ENCODE measurements around the gene C1S.
"Not testable (repeated sequence)": the region's sequence is repeated elsewhere in the genome, so short reads cannot be mapped to it uniquely, and the experiment has no call there.

C1S gene

GRCh38 chr12:7060353-7060954 lies at the start of gene C1S:
Gene C1S, plus strand, starts transcription at chr12:7060718. Its CDS starts 1,195 bp downstream, at chr12:7061913.
- no peaks in the 10 kb centered on the region for H3K4me1 ChIP-seq
- H3K9me3 ChIP-seq: no peaks in the 10 kb centered on the region
- peak in 1 of 2 experiments; percentile 24 for DNase-seq (ENCODE audit: low spot score in 2 of 2)
- in situ Hi-C loops (cut with MboI; ENCODE audit: low sequenced_read_pairs): no loop called here
- H3K4me3 ChIP-seq: no peak within 1 kb of the TSS
- H3K27me3 ChIP-seq (ENCODE audit: low read depth): no peaks in the 10 kb centered on the region
- H3K36me3 ChIP-seq (replicated peaks): no peaks in the 10 kb centered on the region

GRCh38 chr12:7011398-7011797 lies 49.1 kb upstream of the C1S start:
- in situ Hi-C loops (cut with MboI; ENCODE audit: low sequenced_read_pairs); H3K36me3 ChIP-seq (replicated peaks); H3K4me1 ChIP-seq; H3K9me3 ChIP-seq; DNase-seq (ENCODE audit: low spot score in 2 of 2); H3K4me3 ChIP-seq; H3K27me3 ChIP-seq (ENCODE audit: low read depth): not testable (repeated sequence)

- H3K36me3 ChIP-seq (replicated peaks): peaks cover 4% of the 10 kb centered on the region; the same call in 1 of the 2 replicates
- in situ Hi-C loops (cut with MboI; ENCODE audit: low sequenced_read_pairs): no loop called here
- H3K4me3 ChIP-seq: no peak overlapping the region
- DNase-seq (ENCODE audit: low spot score in 2 of 2): no peak
- no peaks in the 10 kb centered on the region for H3K9me3 ChIP-seq
- no peaks in the 10 kb centered on the region for H3K27me3 ChIP-seq (ENCODE audit: low read depth)
- peaks cover 6% of the 10 kb centered on the region for H3K4me1 ChIP-seq
These were observed 48.4 kb upstream of the C1S start for GRCh38 chr12:7012024-7012607.

DNA sequence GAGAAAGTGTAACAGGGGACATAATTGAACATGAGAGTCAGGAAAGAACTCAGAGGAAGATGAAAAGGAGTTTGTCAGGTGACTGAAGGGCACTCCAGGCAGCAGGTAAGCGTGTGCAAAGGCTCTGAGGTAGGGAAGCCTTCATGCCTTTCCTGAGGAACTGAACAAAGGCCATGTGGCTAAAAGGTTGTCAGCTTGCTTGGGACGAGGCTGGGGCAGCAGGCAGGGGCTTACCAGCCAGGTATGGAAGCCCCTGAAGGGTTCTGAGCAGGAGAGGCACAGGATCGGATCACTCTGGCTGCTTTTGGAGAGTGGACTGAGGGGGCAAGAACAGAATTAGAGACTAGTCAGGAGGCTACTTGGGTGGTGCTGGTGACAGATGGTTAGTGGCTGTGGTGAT lies 47.4 kb upstream of the C1S start:
- Histone ChIP-seq H3K9me3 (no peaks in the 10 kb centered on the region), H3K36me3 (replicated peaks) (peaks cover 4% of the 10 kb centered on the region; the same call in 1 of the 2 replicates), H3K4me1 (peaks cover 9% of the 10 kb centered on the region), H3K27me3 (ENCODE audit: low read depth) (no peaks in the 10 kb centered on the region), H3K4me3 (no peak overlapping the region)
- no peak for DNase-seq (ENCODE audit: low spot score in 2 of 2)
- in situ Hi-C loops (cut with MboI; ENCODE audit: low sequenced_read_pairs): no loop called here

- in situ Hi-C loops (cut with MboI; ENCODE audit: low sequenced_read_pairs): no loop called here
- DNase-seq (ENCODE audit: low spot score in 2 of 2): no peak
- Histone ChIP-seq H3K27me3 (ENCODE audit: low read depth) (no peaks in the 10 kb centered on the region), H3K4me1 (peaks cover 18% of the 10 kb centered on the region), H3K9me3 (no peaks in the 10 kb centered on the region), H3K36me3 (replicated peaks) (no peaks in the 10 kb centered on the region), H3K4me3 (no peak overlapping the region)
These were observed 44.8 kb upstream of the C1S start for GRCh38 chr12:7015555-7016370.

DNA sequence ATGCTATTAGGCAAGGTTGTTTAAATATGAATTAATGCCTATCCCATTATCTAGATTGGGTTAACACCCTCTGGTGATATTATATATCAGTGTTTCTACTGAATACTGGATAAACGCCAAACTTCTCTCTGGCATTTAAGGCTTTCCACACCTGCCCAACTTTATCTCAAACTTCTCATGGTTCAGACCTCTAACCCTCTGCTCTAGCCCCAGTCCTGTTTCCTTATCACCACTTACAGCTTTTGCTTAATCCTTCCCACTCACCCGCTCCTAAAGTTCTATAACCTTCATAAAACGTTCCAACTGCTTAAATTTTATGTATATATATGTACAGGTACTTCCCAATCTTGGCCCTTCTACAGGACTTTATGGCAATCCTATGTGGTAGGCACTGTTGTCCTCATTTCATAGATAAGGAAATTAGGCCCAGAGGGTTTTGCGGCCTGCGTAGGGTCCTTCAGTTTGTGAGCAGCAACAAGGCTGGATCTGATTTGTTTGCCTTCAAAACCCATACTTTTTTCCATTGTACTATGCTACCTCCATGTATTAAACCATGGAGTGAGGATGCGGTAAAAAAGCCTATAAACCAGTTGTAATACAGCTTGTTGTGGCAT lies 43.5 kb upstream of the C1S start:
- in situ Hi-C loops (cut with MboI; ENCODE audit: low sequenced_read_pairs): no loop called here
- Histone ChIP-seq H3K9me3 (no peaks in the 10 kb centered on the region), H3K4me1 (peaks cover 18% of the 10 kb centered on the region), H3K4me3 (peak overlapping the region; percentile 90), H3K27me3 (ENCODE audit: low read depth) (no peaks in the 10 kb centered on the region), H3K36me3 (replicated peaks) (no peaks in the 10 kb centered on the region)
- no peak for DNase-seq (ENCODE audit: low spot score in 2 of 2)

DNA sequence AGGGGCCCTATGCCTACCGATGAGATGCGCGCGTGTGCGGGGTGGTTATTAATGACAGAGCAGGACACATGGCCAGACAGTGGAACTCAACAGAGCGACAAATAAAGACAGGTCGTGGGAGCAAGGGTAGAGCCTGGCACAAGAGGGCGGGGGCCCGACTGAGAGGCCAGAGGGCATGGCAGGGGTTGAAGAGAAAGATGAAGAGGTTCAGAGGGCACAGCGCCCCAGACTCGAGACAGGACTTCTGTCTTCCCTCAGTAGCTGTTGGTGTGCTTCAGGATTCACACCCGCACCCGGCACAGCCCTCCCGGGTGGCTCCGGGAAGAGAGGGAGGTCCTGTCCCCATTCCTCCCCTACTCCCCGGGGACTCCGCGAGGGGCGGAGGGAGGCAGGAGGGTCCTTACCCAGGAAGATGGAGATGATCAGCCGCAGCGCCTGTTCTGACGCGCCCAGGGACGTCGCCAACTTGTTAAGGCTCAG lies 42.6 kb upstream of the C1S start:
- H3K4me1 ChIP-seq: peaks cover 18% of the 10 kb centered on the region
- H3K36me3 ChIP-seq (replicated peaks): no peaks in the 10 kb centered on the region
- peak overlapping the region; percentile 90 for H3K4me3 ChIP-seq
- H3K9me3 ChIP-seq: no peaks in the 10 kb centered on the region
- in situ Hi-C loops (cut with MboI; ENCODE audit: low sequenced_read_pairs): no loop called here
- no peaks in the 10 kb centered on the region for H3K27me3 ChIP-seq (ENCODE audit: low read depth)
- DNase-seq (ENCODE audit: low spot score in 2 of 2): peak; percentile 59 to 85

GRCh38 chr12:7018350-7019042 lies 42.0 kb upstream of the C1S start, which contains the start of gene LPCAT3:
Gene LPCAT3, minus strand, starts transcription at chr12:7018476. Its CDS starts 52 bp downstream, at chr12:7018424.
- H3K9me3 ChIP-seq: no peaks in the 10 kb centered on the region
- peak within 1 kb of the TSS; percentile 90 for H3K4me3 ChIP-seq
- in situ Hi-C loops (cut with MboI; ENCODE audit: low sequenced_read_pairs): no loop called here
- no peaks in the 10 kb centered on the region for H3K27me3 ChIP-seq (ENCODE audit: low read depth)
- H3K4me1 ChIP-seq: peaks cover 18% of the 10 kb centered on the region
- DNase-seq (ENCODE audit: low spot score in 2 of 2): peak; percentile 90 to 97
- H3K36me3 ChIP-seq (replicated peaks): no peaks in the 10 kb centered on the region

DNA sequence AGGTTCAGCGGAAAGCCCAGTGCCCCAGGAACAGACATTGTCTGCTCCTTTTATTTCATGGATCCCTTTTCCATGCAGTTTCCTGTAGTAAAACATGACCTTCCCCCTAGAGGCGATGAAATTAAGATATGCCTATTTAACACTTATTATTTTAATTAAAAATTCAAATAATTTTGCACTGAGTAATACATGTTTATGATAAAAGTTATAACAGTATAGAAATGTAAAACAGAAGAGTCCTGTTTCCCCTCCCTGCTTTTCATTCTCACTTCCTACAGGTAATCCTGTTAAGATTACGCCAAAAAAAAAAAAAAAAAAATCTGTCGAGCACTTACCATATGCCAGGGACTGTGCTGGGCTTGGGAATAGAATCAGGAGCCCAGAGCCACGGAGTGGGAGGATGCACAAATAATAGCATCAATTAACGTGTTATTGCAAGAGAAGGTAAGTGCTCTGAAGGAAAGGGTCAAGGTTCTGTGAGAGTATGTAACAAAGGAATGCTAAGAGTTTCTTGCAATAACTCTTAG lies 41.4 kb upstream of the C1S start:
- peak overlapping the region; percentile 90 for H3K4me3 ChIP-seq
- no peaks in the 10 kb centered on the region for H3K27me3 ChIP-seq (ENCODE audit: low read depth)
- in situ Hi-C loops (cut with MboI; ENCODE audit: low sequenced_read_pairs): no loop called here
- H3K9me3 ChIP-seq: no peaks in the 10 kb centered on the region
- DNase-seq (ENCODE audit: low spot score in 2 of 2): peak; percentile 15 to 37
- H3K4me1 ChIP-seq: peaks cover 18% of the 10 kb centered on the region
- H3K36me3 ChIP-seq (replicated peaks): no peaks in the 10 kb centered on the region

DNA sequence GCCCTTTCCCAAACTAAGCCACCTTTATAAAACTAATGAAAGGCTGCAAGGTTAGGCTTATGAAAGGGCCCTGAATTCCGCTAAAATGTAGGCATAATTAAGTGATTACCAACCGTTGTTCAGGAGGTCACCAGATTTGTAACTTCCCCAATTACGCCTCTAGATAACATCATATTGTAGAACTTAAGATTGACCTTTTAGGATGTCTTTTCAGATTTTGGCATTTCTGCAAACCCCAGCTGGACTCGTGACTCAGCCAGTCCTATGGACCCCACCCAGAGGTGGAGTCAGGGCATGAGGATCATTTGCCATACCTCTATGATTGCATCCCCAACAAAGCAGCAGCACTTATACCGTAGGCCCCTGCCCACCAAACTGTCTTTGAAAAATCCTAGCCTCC lies 38.6 kb upstream of the C1S start:
- Histone ChIP-seq H3K27me3 (ENCODE audit: low read depth) (no peaks in the 10 kb centered on the region), H3K4me1 (peaks cover 14% of the 10 kb centered on the region), H3K36me3 (replicated peaks) (no peaks in the 10 kb centered on the region), H3K9me3 (no peaks in the 10 kb centered on the region), H3K4me3 (no peak overlapping the region)
- DNase-seq (ENCODE audit: low spot score in 2 of 2): peak in 1 of 2 experiments; percentile 5
- in situ Hi-C loops (cut with MboI; ENCODE audit: low sequenced_read_pairs): no loop called here

DNA sequence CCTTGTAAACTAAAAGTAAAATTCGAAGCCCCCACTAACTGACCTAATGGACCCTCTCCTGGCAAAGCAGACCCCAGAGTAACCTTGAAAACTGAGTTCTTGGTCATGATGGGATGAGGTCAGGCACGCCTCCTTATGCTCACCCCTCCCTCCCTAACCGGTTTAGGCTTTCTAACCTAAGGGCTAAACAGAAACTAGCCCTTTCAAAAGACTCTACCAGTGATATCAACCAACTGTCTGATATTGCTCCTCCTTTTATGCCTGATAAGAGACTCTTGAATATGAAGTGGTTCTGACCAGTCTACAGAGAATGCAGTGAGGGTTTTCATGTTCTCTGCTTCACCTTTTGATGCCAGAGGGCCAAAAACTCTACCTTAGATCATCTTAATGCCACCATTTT lies 37.4 kb upstream of the C1S start:
- Histone ChIP-seq H3K36me3 (replicated peaks) (no peaks in the 10 kb centered on the region), H3K4me3 (no peak overlapping the region), H3K4me1 (peaks cover 9% of the 10 kb centered on the region), H3K9me3 (no peaks in the 10 kb centered on the region), H3K27me3 (ENCODE audit: low read depth) (no peaks in the 10 kb centered on the region)
- in situ Hi-C loops (cut with MboI; ENCODE audit: low sequenced_read_pairs): no loop called here
- DNase-seq (ENCODE audit: low spot score in 2 of 2): no peak

DNA sequence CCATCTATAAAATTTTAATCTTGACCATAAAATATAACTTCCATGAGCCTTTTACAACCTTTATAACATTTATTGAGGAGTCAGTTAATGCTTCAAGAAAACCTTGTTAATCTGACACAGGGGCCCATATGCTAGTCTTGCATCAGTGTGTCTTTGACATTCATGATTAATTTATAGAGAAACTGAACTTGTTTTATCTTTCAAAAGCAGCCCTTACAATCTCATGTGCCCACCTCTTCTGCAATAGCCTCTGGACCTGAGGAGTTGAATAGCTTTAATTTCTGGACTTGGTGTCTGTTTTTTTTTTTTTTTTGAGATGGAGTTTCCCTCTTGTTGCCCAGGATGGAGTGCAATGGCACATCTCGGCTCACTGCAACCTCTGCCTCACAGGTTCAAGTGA lies 33.7 kb upstream of the C1S start:
- H3K36me3 ChIP-seq (replicated peaks): no peaks in the 10 kb centered on the region
- no peak for DNase-seq (ENCODE audit: low spot score in 2 of 2)
- H3K4me3 ChIP-seq: no peak overlapping the region
- H3K27me3 ChIP-seq (ENCODE audit: low read depth): no peaks in the 10 kb centered on the region
- in situ Hi-C loops (cut with MboI; ENCODE audit: low sequenced_read_pairs): no loop called here
- no peaks in the 10 kb centered on the region for H3K9me3 ChIP-seq
- no peaks in the 10 kb centered on the region for H3K4me1 ChIP-seq

- Histone ChIP-seq H3K4me3 (no peak overlapping the region), H3K9me3 (no peaks in the 10 kb centered on the region), H3K4me1 (no peaks in the 10 kb centered on the region), H3K27me3 (ENCODE audit: low read depth) (no peaks in the 10 kb centered on the region), H3K36me3 (replicated peaks) (no peaks in the 10 kb centered on the region)
- no peak for DNase-seq (ENCODE audit: low spot score in 2 of 2)
- in situ Hi-C loops (cut with MboI; ENCODE audit: low sequenced_read_pairs): no loop called here
These were observed 29.2 kb upstream of the C1S start for GRCh38 chr12:7031306-7031705.

All from HAP-1 (cell line).